ENCODE measurements around the gene STX7.

STX7 gene

GRCh38 chr6:132443206-132443605 lies 69.7 kb downstream of the STX7 start:
- no peaks in the 10 kb centered on the region for H3K27me3 ChIP-seq (ENCODE audit: control insufficient read depth, insufficient read depth, low read length)
- no peak overlapping the region for H3K9ac ChIP-seq (ENCODE audit: low read depth, low read length)
- H3K4me1 ChIP-seq (ENCODE audit: control insufficient read depth, insufficient read depth, low read length): peaks cover 27% of the 10 kb centered on the region

GRCh38 chr6:132430110-132430509 lies 82.8 kb downstream of the STX7 start:
- Histone ChIP-seq H3K9me3 (replicated peaks; ENCODE audit: low read length) (no peaks in the 10 kb centered on the region), H3K4me1 (ENCODE audit: control insufficient read depth, insufficient read depth, low read length) (no peaks in the 10 kb centered on the region), H3K9ac (ENCODE audit: low read depth, low read length) (no peak overlapping the region), H3K36me3 (ENCODE audit: insufficient read depth, low read length) (no peaks in the 10 kb centered on the region), H3K4me3 (ENCODE audit: low read length) (no peak overlapping the region), H3K4me2 (ENCODE audit: low read length) (no peak overlapping the region), H3K27me3 (ENCODE audit: control insufficient read depth, insufficient read depth, low read length) (no peaks in the 10 kb centered on the region)

More at GRCh38 chr6:132443206-132443605, 69.7 kb downstream of the STX7 start:
- Histone ChIP-seq H3K4me2 (ENCODE audit: low read length) (no peak overlapping the region), H3K9me3 (replicated peaks; ENCODE audit: low read length) (no peaks in the 10 kb centered on the region), H3K36me3 (ENCODE audit: insufficient read depth, low read length) (no peaks in the 10 kb centered on the region), H3K4me3 (ENCODE audit: low read length) (no peak overlapping the region)

GRCh38 chr6:132425176-132425575 lies 87.7 kb downstream of the STX7 start:
- no peak overlapping the region for H3K9ac ChIP-seq (ENCODE audit: low read depth, low read length)
- no peak overlapping the region for H3K4me3 ChIP-seq (ENCODE audit: low read length)
- H3K9me3 ChIP-seq (replicated peaks; ENCODE audit: low read length): peaks cover under 1% of the 10 kb centered on the region
- H3K4me1 ChIP-seq (ENCODE audit: control insufficient read depth, insufficient read depth, low read length): no peaks in the 10 kb centered on the region
- H3K4me2 ChIP-seq (ENCODE audit: low read length): no peak overlapping the region
- no peaks in the 10 kb centered on the region for H3K36me3 ChIP-seq (ENCODE audit: insufficient read depth, low read length)
- no peaks in the 10 kb centered on the region for H3K27me3 ChIP-seq (ENCODE audit: control insufficient read depth, insufficient read depth, low read length)

- Histone ChIP-seq H3K4me2 (ENCODE audit: low read length) (no peak overlapping the region), H3K9ac (ENCODE audit: low read depth, low read length) (no peak overlapping the region), H3K4me1 (ENCODE audit: control insufficient read depth, insufficient read depth, low read length) (no peaks in the 10 kb centered on the region), H3K36me3 (ENCODE audit: insufficient read depth, low read length) (no peaks in the 10 kb centered on the region), H3K27me3 (ENCODE audit: control insufficient read depth, insufficient read depth, low read length) (no peaks in the 10 kb centered on the region), H3K9me3 (replicated peaks; ENCODE audit: low read length) (peaks cover 2% of the 10 kb centered on the region), H3K4me3 (ENCODE audit: low read length) (no peak overlapping the region)
These were observed 89.1 kb downstream of the STX7 start for GRCh38 chr6:132423839-132424238.

- Histone ChIP-seq H3K9me3 (replicated peaks; ENCODE audit: low read length) (peaks cover 6% of the 10 kb centered on the region), H3K4me1 (ENCODE audit: control insufficient read depth, insufficient read depth, low read length) (no peaks in the 10 kb centered on the region), H3K4me2 (ENCODE audit: low read length) (no peak overlapping the region), H3K4me3 (ENCODE audit: low read length) (no peak overlapping the region), H3K9ac (ENCODE audit: low read depth, low read length) (no peak overlapping the region), H3K27me3 (ENCODE audit: control insufficient read depth, insufficient read depth, low read length) (no peaks in the 10 kb centered on the region), H3K36me3 (ENCODE audit: insufficient read depth, low read length) (no peaks in the 10 kb centered on the region)
These were observed 94.5 kb downstream of the STX7 start for GRCh38 chr6:132418235-132418965.

- peaks cover 4% of the 10 kb centered on the region for H3K9me3 ChIP-seq (replicated peaks; ENCODE audit: low read length)
- peaks cover 4% of the 10 kb centered on the region for H3K4me1 ChIP-seq (ENCODE audit: control insufficient read depth, insufficient read depth, low read length)
- no peak overlapping the region for H3K4me2 ChIP-seq (ENCODE audit: low read length)
- H3K36me3 ChIP-seq (ENCODE audit: insufficient read depth, low read length): no peaks in the 10 kb centered on the region
- no peak overlapping the region for H3K4me3 ChIP-seq (ENCODE audit: low read length)
- no peaks in the 10 kb centered on the region for H3K27me3 ChIP-seq (ENCODE audit: control insufficient read depth, insufficient read depth, low read length)
- no peak overlapping the region for H3K9ac ChIP-seq (ENCODE audit: low read depth, low read length)
These were observed 98.2 kb downstream of the STX7 start for GRCh38 chr6:132414761-132415160.

GRCh38 chr6:132414322-132414721 lies 98.6 kb downstream of the STX7 start:
- no peaks in the 10 kb centered on the region for H3K27me3 ChIP-seq (ENCODE audit: control insufficient read depth, insufficient read depth, low read length)
- H3K9me3 ChIP-seq (replicated peaks; ENCODE audit: low read length): peaks cover 4% of the 10 kb centered on the region
- H3K36me3 ChIP-seq (ENCODE audit: insufficient read depth, low read length): no peaks in the 10 kb centered on the region
- H3K4me1 ChIP-seq (ENCODE audit: control insufficient read depth, insufficient read depth, low read length): peaks cover 4% of the 10 kb centered on the region
- no peak overlapping the region for H3K4me2 ChIP-seq (ENCODE audit: low read length)
- no peak overlapping the region for H3K4me3 ChIP-seq (ENCODE audit: low read length)
- H3K9ac ChIP-seq (ENCODE audit: low read depth, low read length): no peak overlapping the region

GRCh38 chr6:132413499-132413802 lies 99.5 kb downstream of the STX7 start:
- Histone ChIP-seq H3K9ac (ENCODE audit: low read depth, low read length) (no peak overlapping the region), H3K4me3 (ENCODE audit: low read length) (no peak overlapping the region), H3K27me3 (ENCODE audit: control insufficient read depth, insufficient read depth, low read length) (no peaks in the 10 kb centered on the region), H3K4me2 (ENCODE audit: low read length) (no peak overlapping the region), H3K4me1 (ENCODE audit: control insufficient read depth, insufficient read depth, low read length) (peaks cover 4% of the 10 kb centered on the region), H3K9me3 (replicated peaks; ENCODE audit: low read length) (peaks cover 4% of the 10 kb centered on the region), H3K36me3 (ENCODE audit: insufficient read depth, low read length) (no peaks in the 10 kb centered on the region)

- H3K9ac ChIP-seq (ENCODE audit: low read depth, low read length): no peak overlapping the region
- peaks cover 4% of the 10 kb centered on the region for H3K4me1 ChIP-seq (ENCODE audit: control insufficient read depth, insufficient read depth, low read length)
- H3K4me2 ChIP-seq (ENCODE audit: low read length): no peak overlapping the region
- no peaks in the 10 kb centered on the region for H3K27me3 ChIP-seq (ENCODE audit: control insufficient read depth, insufficient read depth, low read length)
- peaks cover 4% of the 10 kb centered on the region for H3K9me3 ChIP-seq (replicated peaks; ENCODE audit: low read length)
- no peak overlapping the region for H3K4me3 ChIP-seq (ENCODE audit: low read length)
- no peaks in the 10 kb centered on the region for H3K36me3 ChIP-seq (ENCODE audit: insufficient read depth, low read length)
These were observed 100.0 kb downstream of the STX7 start for GRCh38 chr6:132412656-132413498.

GRCh38 chr6:132411296-132411695 lies 101.6 kb downstream of the STX7 start:
- H3K9ac ChIP-seq (ENCODE audit: low read depth, low read length): no peak overlapping the region
- no peaks in the 10 kb centered on the region for H3K9me3 ChIP-seq (replicated peaks; ENCODE audit: low read length)
- H3K4me2 ChIP-seq (ENCODE audit: low read length): no peak overlapping the region
- H3K36me3 ChIP-seq (ENCODE audit: insufficient read depth, low read length): no peaks in the 10 kb centered on the region
- peaks cover 4% of the 10 kb centered on the region for H3K4me1 ChIP-seq (ENCODE audit: control insufficient read depth, insufficient read depth, low read length)
- no peak overlapping the region for H3K4me3 ChIP-seq (ENCODE audit: low read length)
- no peaks in the 10 kb centered on the region for H3K27me3 ChIP-seq (ENCODE audit: control insufficient read depth, insufficient read depth, low read length)

GRCh38 chr6:132410830-132411229 lies 102.1 kb downstream of the STX7 start:
- peaks cover 4% of the 10 kb centered on the region for H3K4me1 ChIP-seq (ENCODE audit: control insufficient read depth, insufficient read depth, low read length)
- no peaks in the 10 kb centered on the region for H3K27me3 ChIP-seq (ENCODE audit: control insufficient read depth, insufficient read depth, low read length)
- no peaks in the 10 kb centered on the region for H3K9me3 ChIP-seq (replicated peaks; ENCODE audit: low read length)
- H3K4me2 ChIP-seq (ENCODE audit: low read length): no peak overlapping the region
- no peak overlapping the region for H3K9ac ChIP-seq (ENCODE audit: low read depth, low read length)
- H3K36me3 ChIP-seq (ENCODE audit: insufficient read depth, low read length): no peaks in the 10 kb centered on the region
- no peak overlapping the region for H3K4me3 ChIP-seq (ENCODE audit: low read length)
